GM12801 (cell line): ENCODE results near the gene ADAMTS2.

Source experiments
- TF ChIP-seq, protein P1 (sequence below): IDR thresholded peaks from one replicate; pipeline ENCODE4 v1.5.1; 2011; ENCODE audit warnings: control low read depth; ENCODE audit not compliant: insufficient read length; ENCODE audit errors: extremely low read depth

The ADAMTS2 gene

DNA sequence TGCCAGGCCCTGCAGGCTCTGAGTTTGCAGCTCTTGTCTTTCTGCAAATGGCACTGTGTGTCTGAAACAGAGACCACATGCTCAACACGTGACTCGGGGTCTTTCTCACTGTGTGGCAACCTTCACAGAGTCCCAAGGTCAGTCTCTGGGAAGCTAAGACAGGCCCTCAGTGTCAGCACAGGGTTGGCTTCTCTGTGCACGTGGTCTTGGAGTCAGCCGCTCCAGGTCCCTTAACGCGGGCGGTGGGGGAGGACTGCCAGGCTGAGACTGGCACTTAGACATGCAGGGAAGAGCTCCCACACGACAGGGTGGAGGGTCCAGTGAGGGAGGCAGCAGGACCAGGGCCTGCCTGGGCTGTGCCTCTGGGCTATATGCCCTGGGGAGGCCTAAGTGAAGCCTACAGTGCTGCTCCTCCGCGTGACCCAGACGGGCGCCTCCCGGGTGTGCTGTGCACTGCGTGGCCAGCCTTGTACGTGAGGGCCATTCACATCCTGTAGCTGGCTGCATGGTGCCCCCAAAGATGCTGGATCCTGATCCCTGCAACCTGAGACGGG, 76.8 kb downstream of the ADAMTS2 start:
- TF ChIP-seq, protein P1, sequence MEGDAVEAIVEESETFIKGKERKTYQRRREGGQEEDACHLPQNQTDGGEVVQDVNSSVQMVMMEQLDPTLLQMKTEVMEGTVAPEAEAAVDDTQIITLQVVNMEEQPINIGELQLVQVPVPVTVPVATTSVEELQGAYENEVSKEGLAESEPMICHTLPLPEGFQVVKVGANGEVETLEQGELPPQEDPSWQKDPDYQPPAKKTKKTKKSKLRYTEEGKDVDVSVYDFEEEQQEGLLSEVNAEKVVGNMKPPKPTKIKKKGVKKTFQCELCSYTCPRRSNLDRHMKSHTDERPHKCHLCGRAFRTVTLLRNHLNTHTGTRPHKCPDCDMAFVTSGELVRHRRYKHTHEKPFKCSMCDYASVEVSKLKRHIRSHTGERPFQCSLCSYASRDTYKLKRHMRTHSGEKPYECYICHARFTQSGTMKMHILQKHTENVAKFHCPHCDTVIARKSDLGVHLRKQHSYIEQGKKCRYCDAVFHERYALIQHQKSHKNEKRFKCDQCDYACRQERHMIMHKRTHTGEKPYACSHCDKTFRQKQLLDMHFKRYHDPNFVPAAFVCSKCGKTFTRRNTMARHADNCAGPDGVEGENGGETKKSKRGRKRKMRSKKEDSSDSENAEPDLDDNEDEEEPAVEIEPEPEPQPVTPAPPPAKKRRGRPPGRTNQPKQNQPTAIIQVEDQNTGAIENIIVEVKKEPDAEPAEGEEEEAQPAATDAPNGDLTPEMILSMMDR: no peak

DNA sequence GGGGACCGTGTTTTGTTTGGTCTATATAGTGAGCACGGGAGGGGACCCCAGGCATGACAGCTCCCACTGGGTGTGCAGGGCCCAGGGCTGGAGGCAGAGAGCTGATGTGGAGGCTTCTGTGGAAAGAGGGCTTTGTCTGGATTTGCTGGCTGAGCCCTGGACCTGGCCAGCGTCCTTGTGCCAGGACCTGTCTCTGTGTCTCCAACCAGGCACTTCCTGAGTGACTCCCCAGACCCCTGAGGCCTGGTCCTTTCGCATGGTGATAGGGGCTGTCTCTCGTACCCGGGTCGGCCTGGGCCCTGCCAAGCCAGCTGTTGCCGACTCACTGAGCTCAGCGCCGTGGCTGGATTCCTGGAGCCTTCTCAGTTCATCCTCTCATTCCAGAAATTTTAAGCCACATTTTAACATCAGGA, 77.6 kb downstream of the ADAMTS2 start:
- TF ChIP-seq, protein P1: no peak

GRCh38 chr5:179267071-179267670, 78.1 kb downstream of the ADAMTS2 start:
- TF ChIP-seq, protein P1: no peak

- TF ChIP-seq, protein P1: no peak
These were observed 78.8 kb downstream of the ADAMTS2 start for GRCh38 chr5:179266291-179267070.

DNA sequence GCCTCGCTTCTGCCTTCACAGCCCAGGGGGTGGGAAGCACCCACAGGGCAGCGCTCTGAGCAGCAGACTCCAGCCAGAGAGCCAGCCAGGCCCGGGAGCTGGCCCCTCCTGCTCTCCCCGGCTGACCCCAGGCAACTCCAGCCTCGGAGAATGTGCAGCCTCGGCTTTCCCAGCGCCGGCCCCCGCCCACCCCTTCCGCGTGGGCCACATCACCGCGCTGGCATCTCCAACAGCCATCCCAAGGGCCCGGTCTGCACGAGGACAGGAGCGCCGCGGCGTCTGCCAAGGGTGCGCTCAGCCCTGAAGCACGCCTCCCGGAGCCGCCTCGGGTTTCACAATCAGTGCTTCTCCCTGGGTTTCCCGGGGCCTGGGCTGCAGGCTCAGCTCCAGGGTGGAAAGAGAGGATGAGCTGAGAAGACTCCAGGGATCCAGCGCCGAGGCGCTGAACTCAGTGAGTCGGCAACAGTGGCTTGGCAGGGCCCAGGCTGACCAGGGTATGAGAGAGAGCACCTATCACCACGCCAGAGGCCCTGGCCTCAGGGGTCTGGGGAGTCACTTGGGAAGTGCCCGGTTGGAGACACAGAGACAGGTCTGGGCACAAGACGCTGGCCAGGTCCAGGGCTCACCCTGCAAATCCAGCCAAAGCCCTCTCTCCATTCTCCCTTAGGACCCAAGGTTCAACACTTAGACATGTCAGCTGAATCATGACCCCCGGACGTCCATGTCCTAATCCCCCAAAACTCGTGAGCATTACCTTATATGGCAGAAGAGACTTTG, 79.6 kb downstream of the ADAMTS2 start:
- TF ChIP-seq, protein P1: no peak

DNA sequence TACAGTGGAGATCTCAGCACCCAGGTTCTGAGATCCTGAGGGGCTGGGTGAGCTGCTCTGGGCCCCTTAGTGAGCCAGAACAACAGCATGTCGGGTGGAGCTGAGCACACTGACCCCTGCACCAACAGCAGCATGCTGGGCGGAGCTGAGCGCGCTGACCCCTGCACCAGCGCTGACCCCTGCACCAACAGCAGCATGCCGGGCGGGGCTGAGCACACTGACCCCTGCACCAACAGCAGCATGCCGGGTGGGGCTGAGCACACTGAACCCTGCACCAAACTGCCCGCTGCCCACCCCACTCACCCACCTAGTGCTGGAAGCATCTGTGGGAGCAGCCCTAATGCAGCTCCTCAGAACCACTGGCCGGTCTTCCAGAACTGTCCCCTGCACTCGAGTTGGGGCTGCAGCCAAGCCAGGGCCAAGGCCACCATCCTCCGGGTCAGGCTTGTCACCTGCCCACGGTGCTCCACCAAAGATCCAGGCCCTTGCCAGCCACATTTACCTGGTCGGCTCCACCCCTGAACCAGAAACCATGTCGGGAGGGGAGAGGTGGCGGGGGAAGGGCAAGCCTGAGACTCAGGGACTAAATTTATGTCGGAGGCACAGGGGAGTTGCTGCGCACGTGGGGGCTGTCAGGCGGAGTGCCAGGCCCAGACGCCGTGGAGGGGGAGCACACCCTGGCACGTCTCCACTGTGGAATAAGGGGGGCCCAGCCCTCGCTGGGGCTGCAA, 80.3 kb downstream of the ADAMTS2 start:
- TF ChIP-seq, protein P1: no peak
